HFFc6 (cell line): ENCODE data around the gene PPAN. TPM values are rescaled to one million over a fixed set of nuclear protein-coding genes. Genes with fewer than 3 reads are reported as not detected.
A peak's percentile ranks its signal among the peaks of the same experiment; 100 is the strongest.

Experiments used
- DNase-seq: peaks from one replicate; pipeline ENCODE4 v3.0.0-alpha.2; 2018
- H3K27ac Mint-ChIP-seq: 2 replicates; pipeline ENCODE4 v1.8.0; 2020; ENCODE audit warnings: mild to moderate bottlenecking, mixed read lengths
- H3K27me3 Mint-ChIP-seq: 2 replicates; pipeline ENCODE4 v1.8.0; 2021; ENCODE audit warnings: mild to moderate bottlenecking, moderate library complexity, mixed read lengths; ENCODE audit not compliant: insufficient read depth
- H3K36me3 Mint-ChIP-seq: 2 replicates; pipeline ENCODE4 v1.8.0; 2021; ENCODE audit warnings: low read depth, mixed read lengths
- H3K4me1 Mint-ChIP-seq: 2 replicates; pipeline ENCODE4 v1.8.0; 2020; ENCODE audit warnings: low read depth, mixed read lengths
- H3K4me3 Mint-ChIP-seq: 2 replicates; pipeline ENCODE4 v1.8.0; 2020; ENCODE audit warnings: mild to moderate bottlenecking, moderate library complexity, mixed read lengths
- H3K9me3 Mint-ChIP-seq: 2 replicates; pipeline ENCODE4 v1.8.0; 2020; ENCODE audit warnings: mild to moderate bottlenecking, mixed read lengths
- CTCF ChIP-seq: fragments of 200-600 bp; sonication (generic); IDR thresholded peaks from 2 replicates; pipeline ENCODE4 v1.5.0; 2021; ENCODE audit warnings: antibody characterized with exemption, mild to moderate bottlenecking
- total RNA-seq, 6 experiments: library from RNA; stranded (reverse); fragmentation: NEBNext Ultra II Directional; extraction: Animal tissue kit (Norgen Biotek cat#: 25700); gene quantifications; 2 replicates in 1 of 6; 3 replicates in 5 of 6; pipeline ENCODE4 v1.2.3, GENCODE V29; 2021

The PPAN gene
- total RNA-seq, 6 experiments from 2014 or later, result 36.4 to 42.2 (median 41.0) TPM

- no peak for DNase-seq
- Mint-ChIP-seq H3K9me3 (no peaks in the 10 kb centered on the region), H3K27ac (peak overlapping the region; percentile 86; the same call in 1 of the 2 replicates), H3K27me3 (peaks cover 2% of the 10 kb centered on the region; the same call in 1 of the 2 replicates), H3K4me3 (no peak overlapping the region; the same call in 1 of the 2 replicates), H3K4me1 (peaks cover 9% of the 10 kb centered on the region), H3K36me3 (peaks cover 14% of the 10 kb centered on the region)
- TF ChIP-seq CTCF, result no peak
Measured at GRCh38 chr19:10104665-10105508, 1.3 kb upstream of the PPAN start.

- Mint-ChIP-seq H3K36me3 (peaks cover 14% of the 10 kb centered on the region), H3K27me3 (peaks cover 2% of the 10 kb centered on the region; the same call in 1 of the 2 replicates), H3K9me3 (no peaks in the 10 kb centered on the region), H3K4me3 (peak overlapping the region; percentile 98), H3K4me1 (peaks cover 9% of the 10 kb centered on the region), H3K27ac (peak overlapping the region; percentile 86)
- TF ChIP-seq CTCF, result no peak
- DNase-seq, result no peak
Measured at GRCh38 chr19:10105509-10106099, 558 bp upstream of the PPAN start.

GRCh38 chr19:10107254-10107653 lies 1.1 kb downstream of the PPAN start:
- Mint-ChIP-seq H3K9me3 (no peaks in the 10 kb centered on the region), H3K27ac (peak overlapping the region; percentile 86), H3K36me3 (peaks cover 14% of the 10 kb centered on the region), H3K4me1 (peaks cover 12% of the 10 kb centered on the region), H3K4me3 (peak overlapping the region; percentile 98), H3K27me3 (peaks cover 2% of the 10 kb centered on the region)
- TF ChIP-seq CTCF, result no peak
- DNase-seq, result no peak

- H3K27ac Mint-ChIP-seq, result no peak overlapping the region
- TF ChIP-seq CTCF, result no peak
- no peaks in the 10 kb centered on the region for H3K9me3 Mint-ChIP-seq
- H3K4me1 Mint-ChIP-seq, result peaks cover 18% of the 10 kb centered on the region
- peak overlapping the region; percentile 98 for H3K4me3 Mint-ChIP-seq
- peaks cover 14% of the 10 kb centered on the region for H3K36me3 Mint-ChIP-seq
- H3K27me3 Mint-ChIP-seq, result peaks cover 4% of the 10 kb centered on the region
- DNase-seq, result no peak
Measured at GRCh38 chr19:10107817-10108367, 1.7 kb downstream of the PPAN start.

- no peak overlapping the region for H3K27ac Mint-ChIP-seq
- H3K9me3 Mint-ChIP-seq, result no peaks in the 10 kb centered on the region
- peaks cover 9% of the 10 kb centered on the region for H3K27me3 Mint-ChIP-seq
- peaks cover 21% of the 10 kb centered on the region for H3K4me1 Mint-ChIP-seq
- peaks cover 14% of the 10 kb centered on the region for H3K36me3 Mint-ChIP-seq
- no peak for DNase-seq
- H3K4me3 Mint-ChIP-seq, result no peak overlapping the region
- no peak for TF ChIP-seq CTCF
Measured at GRCh38 chr19:10109528-10109927, 3.4 kb downstream of the PPAN start.
